ENCODE measurements around the gene NUP50. TPM values are rescaled to one million over a fixed set of nuclear protein-coding genes. Genes with fewer than 3 reads are reported as not detected.
A peak's percentile ranks its signal among the peaks of the same experiment; 100 is the strongest.

Gene NUP50
- total RNA-seq, 1 donor from 2014 or later = 103 TPM

DNA sequence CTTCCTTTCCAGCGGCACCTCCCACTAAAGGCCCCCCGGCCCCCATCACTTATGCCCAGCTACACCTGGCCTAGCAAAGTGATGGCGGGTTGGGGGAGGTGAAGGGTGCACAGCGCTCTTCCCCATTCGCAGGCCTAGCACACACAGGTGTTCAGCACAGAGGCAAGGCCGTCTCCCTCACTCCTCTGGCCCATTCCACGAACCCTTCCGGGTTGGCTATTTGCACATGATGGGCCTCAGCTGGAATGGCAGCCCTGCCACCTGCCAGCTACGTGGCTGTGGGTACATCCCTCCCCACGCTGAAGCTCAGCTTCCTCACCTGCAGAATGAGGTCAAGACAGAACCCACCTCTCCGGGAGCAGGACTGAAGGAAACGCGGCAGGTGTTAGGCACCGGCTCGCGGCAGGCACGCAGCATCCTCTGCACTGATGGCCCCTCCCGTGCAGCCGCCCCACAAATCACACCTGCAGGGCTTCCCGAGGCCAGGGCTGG is 72.2 kb downstream of the NUP50 start:
- Mint-ChIP-seq H3K9me3 (ENCODE audit: unreplicated experiment) (no peaks in the 10 kb centered on the region), H3K27me3 (ENCODE audit: unreplicated experiment) (peaks cover 3% of the 10 kb centered on the region), H3K4me3 (ENCODE audit: unreplicated experiment) (no peak overlapping the region), H3K4me1 (ENCODE audit: unreplicated experiment) (peaks cover 3% of the 10 kb centered on the region), H3K36me3 (ENCODE audit: low read depth, unreplicated experiment) (no peaks in the 10 kb centered on the region), H3K27ac (ENCODE audit: unreplicated experiment) (no peak overlapping the region)
- no peak for TF ChIP-seq CTCF (IDR thresholded peaks at IDR 0.05; ENCODE audit: unreplicated experiment)
- no peak for DNase-seq (ENCODE audit: low spot score)

DNA sequence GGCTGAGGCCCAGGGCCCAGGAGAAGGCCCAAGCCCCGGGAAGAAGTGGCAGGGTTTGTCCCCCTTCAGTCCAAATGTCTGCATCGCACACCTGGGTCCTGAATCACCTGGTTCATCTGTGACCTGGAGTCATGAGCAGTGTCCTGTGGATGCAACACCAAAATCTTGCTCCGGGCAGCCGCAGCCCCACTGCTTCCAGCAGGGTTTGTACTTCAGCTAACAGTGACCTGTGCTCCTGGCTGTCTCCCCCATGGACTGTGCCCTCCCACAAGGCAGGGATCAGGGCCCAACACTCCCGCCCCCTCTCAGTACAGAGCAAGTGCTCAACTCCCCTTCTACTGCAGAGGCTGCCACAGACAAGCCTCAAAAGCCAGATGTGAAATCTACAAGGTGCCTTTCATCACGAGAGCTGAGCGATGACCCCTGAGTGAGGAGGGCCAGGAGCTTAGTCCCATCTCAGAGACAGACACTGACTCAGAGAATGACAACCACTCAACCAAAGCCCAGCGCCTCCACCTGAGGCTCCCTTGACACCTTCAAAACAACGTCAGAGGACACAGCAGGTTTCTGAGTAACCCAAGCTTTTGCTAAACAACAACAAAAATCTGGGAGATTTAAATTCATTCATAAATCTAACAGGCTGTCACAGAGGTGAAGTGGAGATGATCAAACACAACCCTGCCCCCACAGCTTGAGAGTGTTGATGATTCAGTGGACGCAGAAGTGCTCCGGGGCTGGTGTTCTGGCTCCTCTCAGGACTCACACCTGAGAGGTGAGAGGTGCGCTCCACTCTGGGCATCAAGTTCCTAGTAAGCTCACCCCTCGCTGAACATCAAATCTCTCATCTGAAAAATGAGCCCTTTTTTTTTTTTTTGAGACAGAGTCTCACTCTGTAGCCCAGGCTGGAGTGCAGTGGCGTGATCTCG is 73.6 kb downstream of the NUP50 start:
- H3K4me1 Mint-ChIP-seq (ENCODE audit: unreplicated experiment) = peaks cover 4% of the 10 kb centered on the region
- DNase-seq (ENCODE audit: low spot score) = no peak
- H3K36me3 Mint-ChIP-seq (ENCODE audit: low read depth, unreplicated experiment) = no peaks in the 10 kb centered on the region
- no peak overlapping the region for H3K27ac Mint-ChIP-seq (ENCODE audit: unreplicated experiment)
- H3K27me3 Mint-ChIP-seq (ENCODE audit: unreplicated experiment) = peaks cover 2% of the 10 kb centered on the region
- H3K4me3 Mint-ChIP-seq (ENCODE audit: unreplicated experiment) = no peak overlapping the region
- no peak for TF ChIP-seq CTCF (IDR thresholded peaks at IDR 0.05; ENCODE audit: unreplicated experiment)
- H3K9me3 Mint-ChIP-seq (ENCODE audit: unreplicated experiment) = no peaks in the 10 kb centered on the region

Small RNA genes lying within 50 kb of the gene (microRNA-seq; reads per million reads assigned to microRNA genes)
- gene MIR1249 (ENCODE audit: unreplicated experiment) = 23.3 reads per million, percentile 69 among the genes with 10 or more reads in this experiment

Other genes with a start within 250 kb of the NUP50 start
- 4.6 TPM for gene PHF21B, start 153.9 kb upstream of the NUP50 start, total RNA-seq (ENCODE audit: unreplicated experiment)
- gene KIAA0930, start 77.0 kb downstream of the NUP50 start, total RNA-seq (ENCODE audit: unreplicated experiment) = 18.7 TPM
- not detected for gene UPK3A, start 121.0 kb downstream of the NUP50 start, total RNA-seq (ENCODE audit: unreplicated experiment)
- gene FAM118A, start 146.0 kb downstream of the NUP50 start, total RNA-seq (ENCODE audit: unreplicated experiment) = 26.6 TPM
- not detected for gene SMC1B, start 249.7 kb downstream of the NUP50 start, total RNA-seq (ENCODE audit: unreplicated experiment)
- 0.54 TPM for gene RIBC2, start 249.8 kb downstream of the NUP50 start, total RNA-seq (ENCODE audit: unreplicated experiment)

Measured in endothelial cell (in vitro differentiated cells).